RWPE2 (cell line): ENCODE data around the gene ZNF385C.

Experiments used
- ATAC-seq: fragments of 200-7000 bp; cut with Tn5 transposase; 3 replicates; pipeline ENCODE4 v1.9.1; 2021; ENCODE audit warnings: low read depth
- DNase-seq: peaks from one replicate; pipeline ENCODE4 v3.0.0-alpha.2; 2020; ENCODE audit warnings: low spot score
- H3K27ac ChIP-seq: fragments of 450-650 bp; 2 replicates; pipeline ENCODE4 v1.5.1; 2017; ENCODE audit warnings: mild to moderate bottlenecking; ENCODE audit not compliant: poor library complexity, severe bottlenecking
- H3K27me3 ChIP-seq: fragments of 250-450 bp; sonication (Bioruptor Pico); 2 replicates; pipeline ENCODE4 v1.5.1; 2021; ENCODE audit warnings: mild to moderate bottlenecking, moderate library complexity; ENCODE audit not compliant: insufficient read depth, poor library complexity, severe bottlenecking
- H3K36me3 ChIP-seq: fragments of 250-450 bp; sonication (Bioruptor Pico); 2 replicates; pipeline ENCODE4 v1.5.1; 2020; ENCODE audit warnings: low read depth, mild to moderate bottlenecking, moderate library complexity
- H3K4me1 ChIP-seq: fragments of 250-450 bp; sonication (Bioruptor Pico); 2 replicates; pipeline ENCODE4 v1.5.1; 2021; ENCODE audit warnings: mild to moderate bottlenecking, moderate library complexity; ENCODE audit not compliant: insufficient read depth, poor library complexity, severe bottlenecking
- H3K4me3 ChIP-seq: fragments of 250-450 bp; sonication (Bioruptor Pico); 2 replicates; pipeline ENCODE4 v1.5.1; 2021; ENCODE audit warnings: mild to moderate bottlenecking, moderate library complexity; ENCODE audit not compliant: severe bottlenecking
- H3K9me3 ChIP-seq: fragments of 250-450 bp; sonication (Bioruptor Pico); 2 replicates; pipeline ENCODE4 v1.5.1; 2021; ENCODE audit warnings: mild to moderate bottlenecking, moderate library complexity; ENCODE audit not compliant: severe bottlenecking
- CTCF ChIP-seq: fragments of 450-650 bp; IDR thresholded peaks from one replicate; pipeline ENCODE4 v1.5.1; 2017; ENCODE audit warnings: mild to moderate bottlenecking, moderate library complexity; ENCODE audit not compliant: poor library complexity, severe bottlenecking

Gene ZNF385C

DNA sequence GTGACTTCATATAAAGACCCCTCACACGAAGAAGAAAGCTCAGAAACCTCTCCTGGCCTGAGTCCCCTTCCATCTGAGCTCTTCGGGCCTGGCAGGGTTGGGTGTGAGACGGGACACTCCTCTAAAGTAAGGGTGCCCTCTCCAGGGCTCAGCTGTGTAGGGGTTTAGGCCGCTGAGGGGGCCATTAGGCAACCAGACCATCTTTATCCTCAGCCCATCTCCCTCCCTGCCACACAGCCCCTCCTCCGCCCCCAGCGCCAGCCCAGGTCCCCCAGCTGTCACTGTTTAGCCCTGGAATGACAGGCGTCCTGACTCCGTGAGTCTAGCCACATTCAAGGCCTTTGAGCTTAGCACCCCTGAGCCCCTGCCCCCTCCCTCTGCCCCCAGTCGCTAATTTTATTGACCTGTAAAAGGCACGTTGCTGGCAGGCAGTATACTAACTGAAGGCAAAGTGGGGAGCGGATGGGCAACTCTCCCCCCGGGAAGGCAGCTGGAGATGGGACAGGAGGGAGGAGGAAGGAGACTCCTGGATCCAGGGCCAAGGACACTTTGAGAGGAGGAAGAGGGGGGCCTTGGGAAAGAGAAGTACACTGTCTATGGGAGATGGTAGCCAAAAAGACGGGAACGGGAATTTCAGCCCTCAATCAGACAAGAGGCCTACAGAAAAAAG is 592 bp upstream of the ZNF385C start:
- peak; percentile 18; the same call in 1 of the 3 replicates for ATAC-seq
- Histone ChIP-seq H3K9me3 (no peaks in the 10 kb centered on the region), H3K27ac (no peak overlapping the region), H3K4me3 (no peak overlapping the region), H3K36me3 (no peaks in the 10 kb centered on the region), H3K27me3 (peaks cover 11% of the 10 kb centered on the region), H3K4me1 (no peaks in the 10 kb centered on the region)
- TF ChIP-seq CTCF = no peak
- no peak for DNase-seq

GRCh38 chr17:42096360-42097111 is 1.7 kb downstream of the ZNF385C start:
- DNase-seq (no peak), ATAC-seq (no peak)
- H3K36me3 ChIP-seq = no peaks in the 10 kb centered on the region
- no peaks in the 10 kb centered on the region for H3K4me1 ChIP-seq
- H3K27me3 ChIP-seq = peaks cover 11% of the 10 kb centered on the region
- H3K9me3 ChIP-seq = no peaks in the 10 kb centered on the region
- no peak overlapping the region for H3K27ac ChIP-seq
- H3K4me3 ChIP-seq = no peak overlapping the region
- TF ChIP-seq CTCF = no peak

DNA sequence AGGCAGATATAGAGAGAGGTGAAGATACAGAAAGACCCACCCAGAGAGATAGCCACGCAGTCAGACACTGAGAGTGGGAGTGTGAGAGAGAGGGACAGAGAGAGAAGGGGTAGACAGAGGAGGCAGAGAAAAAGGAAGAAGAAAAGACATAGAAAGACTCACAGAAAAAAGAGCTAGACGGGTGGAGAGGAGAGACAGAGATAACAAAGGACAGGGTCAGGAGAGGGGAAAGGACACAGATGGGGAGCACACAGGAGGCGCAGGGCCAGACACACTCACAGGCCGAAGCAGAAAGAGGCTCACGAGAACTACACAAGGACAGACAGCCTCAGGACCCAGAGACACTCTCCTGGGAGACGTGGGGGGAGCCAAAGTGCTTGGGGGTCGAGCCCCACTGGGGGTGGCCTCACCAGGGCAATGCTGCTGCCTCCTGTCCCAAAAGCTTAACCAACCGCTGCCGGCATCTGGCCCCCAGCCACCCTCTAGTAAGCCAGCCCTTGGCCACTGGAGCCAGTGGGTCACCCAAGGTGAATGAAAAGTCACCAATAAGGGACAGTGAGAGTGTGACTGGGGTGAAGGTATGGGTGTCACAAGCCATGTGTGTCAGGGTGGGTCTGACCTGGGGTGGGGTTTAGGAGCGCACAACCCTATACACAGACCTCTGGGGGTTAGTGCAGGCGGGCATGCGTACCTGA is 3.8 kb downstream of the ZNF385C start:
- ATAC-seq (no peak), DNase-seq (no peak)
- H3K4me1 ChIP-seq = no peaks in the 10 kb centered on the region
- H3K27ac ChIP-seq = no peak overlapping the region
- no peaks in the 10 kb centered on the region for H3K36me3 ChIP-seq
- no peak for TF ChIP-seq CTCF
- H3K27me3 ChIP-seq = peaks cover 11% of the 10 kb centered on the region
- no peaks in the 10 kb centered on the region for H3K9me3 ChIP-seq
- no peak overlapping the region for H3K4me3 ChIP-seq

GRCh38 chr17:42092939-42093338 is 5.3 kb downstream of the ZNF385C start:
- Histone ChIP-seq H3K4me3 (no peak overlapping the region), H3K27ac (no peak overlapping the region), H3K9me3 (no peaks in the 10 kb centered on the region), H3K4me1 (no peaks in the 10 kb centered on the region), H3K27me3 (peaks cover 9% of the 10 kb centered on the region), H3K36me3 (no peaks in the 10 kb centered on the region)
- no peak for ATAC-seq
- DNase-seq = no peak
- TF ChIP-seq CTCF = no peak
